ENCODE measurements around the gene ARHGAP25.

Gene ARHGAP25

DNA sequence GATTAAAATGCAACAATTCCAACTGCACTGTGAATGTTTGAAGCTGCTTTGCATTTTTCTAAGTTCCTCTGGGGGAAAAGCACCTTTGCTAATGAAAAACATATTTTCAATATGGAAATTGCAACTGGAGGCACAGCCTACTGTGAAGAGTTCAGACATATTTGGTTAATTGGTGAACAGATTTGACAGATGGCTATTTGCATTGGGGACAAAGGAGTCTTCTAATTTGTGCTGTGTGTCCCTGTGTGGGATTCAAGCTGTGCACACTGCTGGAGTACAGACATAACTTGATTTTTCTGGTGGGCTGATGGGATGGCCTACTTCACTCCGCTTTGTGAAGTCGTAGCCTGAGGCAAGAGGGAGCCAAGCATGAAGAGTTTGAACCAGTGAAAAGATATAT, 40.7 kb upstream of the ARHGAP25 start:
- H3K4me3 ChIP-seq (ENCODE audit: low read depth, low read length) = no peak overlapping the region
- no peak for DNase-seq (ENCODE audit: low read depth)
- TF ChIP-seq, protein P1, sequence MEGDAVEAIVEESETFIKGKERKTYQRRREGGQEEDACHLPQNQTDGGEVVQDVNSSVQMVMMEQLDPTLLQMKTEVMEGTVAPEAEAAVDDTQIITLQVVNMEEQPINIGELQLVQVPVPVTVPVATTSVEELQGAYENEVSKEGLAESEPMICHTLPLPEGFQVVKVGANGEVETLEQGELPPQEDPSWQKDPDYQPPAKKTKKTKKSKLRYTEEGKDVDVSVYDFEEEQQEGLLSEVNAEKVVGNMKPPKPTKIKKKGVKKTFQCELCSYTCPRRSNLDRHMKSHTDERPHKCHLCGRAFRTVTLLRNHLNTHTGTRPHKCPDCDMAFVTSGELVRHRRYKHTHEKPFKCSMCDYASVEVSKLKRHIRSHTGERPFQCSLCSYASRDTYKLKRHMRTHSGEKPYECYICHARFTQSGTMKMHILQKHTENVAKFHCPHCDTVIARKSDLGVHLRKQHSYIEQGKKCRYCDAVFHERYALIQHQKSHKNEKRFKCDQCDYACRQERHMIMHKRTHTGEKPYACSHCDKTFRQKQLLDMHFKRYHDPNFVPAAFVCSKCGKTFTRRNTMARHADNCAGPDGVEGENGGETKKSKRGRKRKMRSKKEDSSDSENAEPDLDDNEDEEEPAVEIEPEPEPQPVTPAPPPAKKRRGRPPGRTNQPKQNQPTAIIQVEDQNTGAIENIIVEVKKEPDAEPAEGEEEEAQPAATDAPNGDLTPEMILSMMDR (IDR thresholded peaks at IDR 0.05; ENCODE audit: insufficient read depth, low read depth, low read length, missing control alignments) = no peak

DNA sequence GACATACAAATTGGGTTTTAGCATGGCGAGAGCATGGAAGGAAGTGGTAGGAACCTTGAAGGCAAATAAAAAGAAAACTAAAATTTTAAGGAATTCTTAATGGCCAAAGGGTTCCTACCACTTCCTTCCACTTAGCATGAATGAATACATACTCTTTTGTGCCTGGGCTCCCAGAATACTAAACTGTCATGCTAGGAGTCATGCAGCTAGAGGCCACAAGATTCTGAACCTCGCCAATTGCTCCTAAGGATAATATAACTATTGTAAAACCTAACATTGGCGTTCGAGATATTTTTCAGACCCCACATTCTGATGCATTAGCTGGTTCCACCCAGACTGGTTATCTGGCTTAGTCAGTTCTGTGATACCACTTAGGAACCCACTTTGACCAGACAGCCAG, 38.6 kb upstream of the ARHGAP25 start:
- no peak overlapping the region for H3K4me3 ChIP-seq (ENCODE audit: low read depth, low read length)
- no peak for DNase-seq (ENCODE audit: low read depth)
- TF ChIP-seq, protein P1 (IDR thresholded peaks at IDR 0.05; ENCODE audit: insufficient read depth, low read depth, low read length, missing control alignments) = no peak

DNA sequence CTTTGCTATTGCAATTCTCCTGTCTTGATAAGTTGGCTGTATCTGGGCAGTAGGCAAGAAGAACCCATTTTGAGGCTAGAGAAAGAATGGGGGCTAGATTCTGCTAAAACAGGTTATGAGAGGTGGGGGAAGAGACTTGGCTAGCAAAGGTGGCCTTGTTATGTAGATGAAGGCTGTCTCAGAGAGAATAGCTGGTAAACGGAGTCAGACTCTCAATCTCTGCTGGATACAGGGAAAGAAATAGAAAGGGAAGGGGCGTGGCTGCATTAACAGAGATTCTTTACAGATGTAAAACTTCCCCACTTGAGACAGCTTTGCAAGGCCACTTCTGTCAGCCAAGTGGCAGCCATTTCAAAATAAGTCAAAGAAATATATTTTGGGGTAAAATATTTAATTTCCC, 38.1 kb upstream of the ARHGAP25 start:
- no peak for DNase-seq (ENCODE audit: low read depth)
- H3K4me3 ChIP-seq (ENCODE audit: low read depth, low read length) = no peak overlapping the region
- TF ChIP-seq, protein P1 (IDR thresholded peaks at IDR 0.05; ENCODE audit: insufficient read depth, low read depth, low read length, missing control alignments) = no peak

DNA sequence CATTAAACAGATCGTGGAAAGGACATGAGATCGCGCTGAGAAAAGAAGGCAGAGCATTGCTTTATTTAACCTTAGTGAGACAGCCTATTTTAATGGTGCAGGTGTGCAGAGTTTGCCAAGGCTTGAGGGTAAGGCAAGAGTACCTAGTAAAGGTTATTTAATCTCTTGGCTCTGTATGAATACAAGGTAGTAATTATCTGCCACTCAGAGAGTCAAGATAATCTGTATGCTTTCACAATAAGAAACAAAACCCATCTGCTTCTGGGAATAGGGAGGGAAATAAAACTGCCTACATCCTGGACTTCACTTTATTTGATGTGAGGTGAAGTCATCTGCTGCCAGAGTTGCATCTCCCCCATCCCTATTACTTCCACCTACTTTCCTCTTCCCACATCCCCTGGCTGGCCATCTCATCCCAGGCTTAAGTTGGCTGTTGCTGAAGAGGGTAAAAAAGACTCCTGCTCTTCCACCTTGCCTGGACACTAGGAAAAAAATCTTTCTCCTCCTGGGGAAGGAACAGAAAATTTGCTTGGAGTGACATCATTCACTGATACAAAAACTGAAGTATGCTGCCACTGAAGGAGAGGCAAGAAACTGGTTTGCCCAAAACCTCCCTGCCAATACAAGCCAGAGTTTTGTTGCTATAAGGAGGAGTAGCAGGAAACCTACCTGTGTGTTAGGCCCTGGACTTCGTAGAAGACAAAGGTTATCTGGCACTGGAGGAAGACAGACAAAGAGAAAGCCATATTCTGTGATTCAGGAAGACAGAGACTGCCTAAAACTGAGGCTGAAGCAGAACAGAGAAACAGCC, 35.8 kb upstream of the ARHGAP25 start:
- no peak for DNase-seq (ENCODE audit: low read depth)
- TF ChIP-seq, protein P1 (IDR thresholded peaks at IDR 0.05; ENCODE audit: insufficient read depth, low read depth, low read length, missing control alignments) = no peak
- H3K4me3 ChIP-seq (ENCODE audit: low read depth, low read length) = no peak overlapping the region

DNA sequence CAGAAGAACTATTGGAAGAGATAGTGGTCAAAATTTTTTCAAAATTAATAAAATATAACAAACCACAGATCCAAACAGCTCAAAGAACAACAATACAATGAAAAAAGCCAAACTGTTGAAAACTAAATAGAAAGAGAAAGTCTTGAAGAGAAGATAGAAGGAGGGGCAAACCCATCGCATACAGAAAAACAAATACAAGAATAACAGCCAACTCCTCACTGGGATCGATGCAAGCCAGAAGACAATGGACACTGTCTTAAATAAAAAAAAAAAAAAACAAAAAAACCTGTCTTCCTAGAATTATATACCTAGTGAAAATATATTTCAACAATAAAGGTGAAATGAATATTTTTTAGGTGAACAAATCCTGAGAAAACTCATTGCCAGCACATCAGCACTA, 34.1 kb upstream of the ARHGAP25 start:
- no peak overlapping the region for H3K4me3 ChIP-seq (ENCODE audit: low read depth, low read length)
- DNase-seq (ENCODE audit: low read depth) = no peak
- TF ChIP-seq, protein P1 (IDR thresholded peaks at IDR 0.05; ENCODE audit: insufficient read depth, low read depth, low read length, missing control alignments) = no peak

DNA sequence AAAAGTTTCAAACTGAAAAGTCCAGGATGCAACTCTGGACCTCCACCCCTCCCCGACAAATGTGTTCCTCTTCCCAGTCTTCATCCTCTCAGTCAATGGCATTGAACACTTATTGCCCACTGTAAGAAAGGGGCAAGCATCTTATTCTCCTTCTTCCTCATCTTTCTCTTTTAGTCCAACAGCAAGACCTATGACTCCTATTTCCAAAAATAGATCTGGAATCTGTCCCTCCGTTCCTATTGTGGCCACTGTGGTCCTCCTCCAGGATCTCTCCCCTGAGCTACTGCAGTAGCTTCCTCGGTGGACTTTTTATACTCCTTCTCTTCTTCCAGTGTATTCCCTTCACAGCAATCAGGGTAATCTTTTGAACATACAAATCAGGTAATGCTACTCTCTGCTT, 28.0 kb upstream of the ARHGAP25 start:
- DNase-seq (ENCODE audit: low read depth) = no peak
- TF ChIP-seq, protein P1 (IDR thresholded peaks at IDR 0.05; ENCODE audit: insufficient read depth, low read depth, low read length, missing control alignments) = no peak
- no peak overlapping the region for H3K4me3 ChIP-seq (ENCODE audit: low read depth, low read length)

DNA sequence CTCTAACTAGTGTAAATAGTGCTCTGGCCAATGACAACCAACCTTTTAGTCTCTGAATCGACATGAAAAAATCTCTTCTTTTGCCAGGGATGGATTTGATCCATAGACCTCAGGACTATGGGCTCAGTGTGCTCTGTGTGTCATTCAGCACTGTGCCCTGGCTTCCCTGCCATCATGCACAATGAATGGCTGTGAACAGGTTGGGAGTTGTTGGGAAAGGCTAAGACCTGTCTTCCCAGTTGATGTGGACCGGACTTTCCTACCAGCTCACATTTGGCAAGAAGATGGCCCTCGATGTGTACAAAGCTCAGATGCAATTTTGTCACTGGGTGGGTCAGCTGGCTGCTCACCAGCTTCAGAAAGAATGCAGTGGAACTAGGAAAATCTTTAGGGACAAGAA, 26.0 kb upstream of the ARHGAP25 start:
- TF ChIP-seq, protein P1 (IDR thresholded peaks at IDR 0.05; ENCODE audit: insufficient read depth, low read depth, low read length, missing control alignments) = no peak
- DNase-seq (ENCODE audit: low read depth) = no peak
- no peak overlapping the region for H3K4me3 ChIP-seq (ENCODE audit: low read depth, low read length)

All from GM12865 (cell line).